ENCODE measurements around the gene MMP14.

GRCh38 chr14:22871224-22872032 lies 35.0 kb downstream of the MMP14 start, which contains the start of gene LRP10:
- peak; percentile 63 for TF ChIP-seq POLR2A (IDR thresholded peaks at IDR 0.05)
- TF ChIP-seq, protein P1, sequence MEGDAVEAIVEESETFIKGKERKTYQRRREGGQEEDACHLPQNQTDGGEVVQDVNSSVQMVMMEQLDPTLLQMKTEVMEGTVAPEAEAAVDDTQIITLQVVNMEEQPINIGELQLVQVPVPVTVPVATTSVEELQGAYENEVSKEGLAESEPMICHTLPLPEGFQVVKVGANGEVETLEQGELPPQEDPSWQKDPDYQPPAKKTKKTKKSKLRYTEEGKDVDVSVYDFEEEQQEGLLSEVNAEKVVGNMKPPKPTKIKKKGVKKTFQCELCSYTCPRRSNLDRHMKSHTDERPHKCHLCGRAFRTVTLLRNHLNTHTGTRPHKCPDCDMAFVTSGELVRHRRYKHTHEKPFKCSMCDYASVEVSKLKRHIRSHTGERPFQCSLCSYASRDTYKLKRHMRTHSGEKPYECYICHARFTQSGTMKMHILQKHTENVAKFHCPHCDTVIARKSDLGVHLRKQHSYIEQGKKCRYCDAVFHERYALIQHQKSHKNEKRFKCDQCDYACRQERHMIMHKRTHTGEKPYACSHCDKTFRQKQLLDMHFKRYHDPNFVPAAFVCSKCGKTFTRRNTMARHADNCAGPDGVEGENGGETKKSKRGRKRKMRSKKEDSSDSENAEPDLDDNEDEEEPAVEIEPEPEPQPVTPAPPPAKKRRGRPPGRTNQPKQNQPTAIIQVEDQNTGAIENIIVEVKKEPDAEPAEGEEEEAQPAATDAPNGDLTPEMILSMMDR (IDR thresholded peaks at IDR 0.05) = peak in 1 of 3 experiments; percentile 1

All from testis (tissue), 2 donors.